H1 (cell line): Measurements from ENCODE around the gene APOL5. TPM values are rescaled to one million over a fixed set of nuclear protein-coding genes. Genes with fewer than 3 reads are reported as not detected.

Experiments used
- JUND ChIP-seq: IDR thresholded peaks from 2 replicates; pipeline ENCODE4 v1.6.1; 2011; ENCODE audit warnings: mild to moderate bottlenecking, improper control_type of control experiment, low read length
- POLR2AphosphoS5 ChIP-seq: IDR thresholded peaks from 2 replicates; pipeline ENCODE4 v1.6.1; 2011; ENCODE audit warnings: low read depth, low read length
- SIN3A ChIP-seq, 2 experiments: IDR thresholded peaks in 1 of 2; conservative IDR thresholded peaks in 1 of 2; 2 replicates each; pipeline ENCODE4 v1.6.1; 2011 to 2012; ENCODE audit warnings: low read length in 2 of 2, improper control_type of control experiment in 1 of 2, low read depth in 1 of 2, mild to moderate bottlenecking in 1 of 2
- polyA plus RNA-seq, 7 experiments: library from polyadenylated mRNA; depleted of rRNA in 3 of 7; stranded (reverse) in 5 of 7; unstranded in 2 of 7; fragments of >200 nt in 5 of 7; fragments of 200-250 nt in 2 of 7; gene quantifications; 1 replicate in 5 of 7; 2 replicates in 1 of 7; 4 replicates in 1 of 7; pipeline versions ENCODE4 v1.2.1 to v1.2.3, GENCODE V29; 2011 to 2013; ENCODE audit warnings: missing spikeins in 2 of 7, mixed read lengths in 2 of 7
- total RNA-seq: library from RNA; stranded (reverse); fragmentation: NEBNext Ultra II Directional; extraction: Animal tissue kit (Norgen Biotek cat#: 25700); gene quantifications from 2 replicates; pipeline ENCODE4 v1.2.1, GENCODE V29; 2021

APOL5 gene
- total and polyA plus RNA-seq, 2 of the 8 experiments (the other 6 are each of a cell fraction or from before 2014, with no cell fraction given): not detected

GRCh38 chr22:35686298-35686697, 31.4 kb upstream of the APOL5 start (continued):
- TF ChIP-seq SIN3A (conservative IDR thresholded peaks at IDR 0.05 in 1 of 2, IDR thresholded peaks at IDR 0.05 in 1 of 2; ENCODE audit: low read depth in 1 of 2, low read length in 2 of 2): no peak
- no peak for TF ChIP-seq JUND
- no peak for TF ChIP-seq POLR2AphosphoS5
